CD4-positive, alpha-beta T cell treated with Interleukin-6 for 4 hours (primary cell): Measurements from ENCODE around the gene KLHL9.
"Not testable (repeated sequence)": the region's sequence is repeated elsewhere in the genome, so short reads cannot be mapped to it uniquely, and the experiment has no call there.

Source experiments
- DNase-seq: peaks from one replicate; pipeline ENCODE4 v3.0.0-alpha.2; 2020; ENCODE audit warnings: mixed read lengths

The KLHL9 gene, protein sequence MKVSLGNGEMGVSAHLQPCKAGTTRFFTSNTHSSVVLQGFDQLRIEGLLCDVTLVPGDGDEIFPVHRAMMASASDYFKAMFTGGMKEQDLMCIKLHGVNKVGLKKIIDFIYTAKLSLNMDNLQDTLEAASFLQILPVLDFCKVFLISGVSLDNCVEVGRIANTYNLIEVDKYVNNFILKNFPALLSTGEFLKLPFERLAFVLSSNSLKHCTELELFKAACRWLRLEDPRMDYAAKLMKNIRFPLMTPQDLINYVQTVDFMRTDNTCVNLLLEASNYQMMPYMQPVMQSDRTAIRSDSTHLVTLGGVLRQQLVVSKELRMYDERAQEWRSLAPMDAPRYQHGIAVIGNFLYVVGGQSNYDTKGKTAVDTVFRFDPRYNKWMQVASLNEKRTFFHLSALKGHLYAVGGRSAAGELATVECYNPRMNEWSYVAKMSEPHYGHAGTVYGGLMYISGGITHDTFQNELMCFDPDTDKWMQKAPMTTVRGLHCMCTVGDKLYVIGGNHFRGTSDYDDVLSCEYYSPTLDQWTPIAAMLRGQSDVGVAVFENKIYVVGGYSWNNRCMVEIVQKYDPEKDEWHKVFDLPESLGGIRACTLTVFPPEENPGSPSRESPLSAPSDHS

DNA sequence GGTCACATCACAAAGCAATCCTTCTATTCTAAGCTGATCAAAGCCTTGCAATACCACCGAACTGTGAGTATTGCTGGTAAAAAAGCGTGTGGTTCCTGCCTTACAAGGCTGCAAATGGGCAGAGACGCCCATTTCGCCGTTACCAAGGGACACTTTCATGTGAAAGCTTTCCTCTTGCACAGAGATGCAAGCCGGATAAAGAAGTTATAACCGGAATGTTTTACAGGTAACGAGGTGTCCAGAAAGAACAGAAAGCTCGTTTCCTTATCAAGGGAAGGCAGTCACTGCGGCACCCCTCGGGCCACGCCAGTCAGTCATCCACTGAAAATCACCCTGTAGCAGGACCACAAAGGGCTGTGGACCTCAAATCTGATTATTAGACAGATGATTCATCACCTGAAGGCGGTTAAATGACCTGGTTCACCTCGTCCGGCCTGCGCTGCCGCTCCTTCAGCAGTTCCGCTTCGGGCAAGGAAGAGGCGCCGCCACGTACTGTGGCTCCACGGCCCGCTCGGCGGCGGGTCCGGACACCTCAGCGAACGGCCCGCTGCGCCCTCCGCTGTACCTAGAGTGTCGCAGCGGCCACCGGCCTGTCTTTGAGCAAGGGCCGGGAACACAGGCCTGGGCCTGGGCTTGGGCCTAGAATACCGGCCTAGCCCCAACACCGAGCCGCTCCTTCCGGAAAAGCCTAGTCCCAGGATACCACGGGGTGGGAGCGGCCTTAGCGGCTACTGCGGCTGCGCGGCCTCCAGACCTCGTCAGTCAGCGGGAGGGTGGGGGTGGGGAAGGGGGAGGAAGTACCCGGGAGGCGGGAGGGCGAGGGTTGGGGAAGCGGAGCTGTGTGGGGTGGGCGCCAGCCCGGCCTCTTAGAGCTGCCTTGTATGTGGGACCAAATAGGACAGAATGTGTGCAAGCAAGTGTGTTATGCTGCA lies at the start of gene KLHL9:
TSS of gene KLHL9 (minus strand) at position 704 of the 932 bp plus-strand sequence. CDS start at position 159, 545 bp downstream.
- DNase-seq: peak; percentile 92

DNA sequence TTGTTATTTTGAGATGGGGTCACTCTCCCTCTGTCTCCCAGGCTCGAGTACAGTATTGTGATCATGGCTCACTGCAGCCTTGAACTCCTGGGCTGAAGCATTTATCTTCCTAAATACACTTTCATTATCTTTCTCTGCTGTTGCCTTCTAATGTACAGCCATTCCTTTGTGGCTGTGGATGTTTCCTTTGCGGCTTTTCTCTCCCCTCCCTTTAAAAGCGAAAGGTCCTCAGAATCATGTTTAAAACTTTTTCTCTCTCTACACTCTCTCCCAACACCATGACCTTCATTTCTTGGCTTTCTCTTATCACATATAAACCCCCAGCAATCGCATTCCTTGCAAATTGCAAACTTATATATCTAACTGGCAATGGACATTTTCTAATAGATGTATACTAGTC lies 48.4 kb upstream of the KLHL9 start:
- DNase-seq: no peak

DNA sequence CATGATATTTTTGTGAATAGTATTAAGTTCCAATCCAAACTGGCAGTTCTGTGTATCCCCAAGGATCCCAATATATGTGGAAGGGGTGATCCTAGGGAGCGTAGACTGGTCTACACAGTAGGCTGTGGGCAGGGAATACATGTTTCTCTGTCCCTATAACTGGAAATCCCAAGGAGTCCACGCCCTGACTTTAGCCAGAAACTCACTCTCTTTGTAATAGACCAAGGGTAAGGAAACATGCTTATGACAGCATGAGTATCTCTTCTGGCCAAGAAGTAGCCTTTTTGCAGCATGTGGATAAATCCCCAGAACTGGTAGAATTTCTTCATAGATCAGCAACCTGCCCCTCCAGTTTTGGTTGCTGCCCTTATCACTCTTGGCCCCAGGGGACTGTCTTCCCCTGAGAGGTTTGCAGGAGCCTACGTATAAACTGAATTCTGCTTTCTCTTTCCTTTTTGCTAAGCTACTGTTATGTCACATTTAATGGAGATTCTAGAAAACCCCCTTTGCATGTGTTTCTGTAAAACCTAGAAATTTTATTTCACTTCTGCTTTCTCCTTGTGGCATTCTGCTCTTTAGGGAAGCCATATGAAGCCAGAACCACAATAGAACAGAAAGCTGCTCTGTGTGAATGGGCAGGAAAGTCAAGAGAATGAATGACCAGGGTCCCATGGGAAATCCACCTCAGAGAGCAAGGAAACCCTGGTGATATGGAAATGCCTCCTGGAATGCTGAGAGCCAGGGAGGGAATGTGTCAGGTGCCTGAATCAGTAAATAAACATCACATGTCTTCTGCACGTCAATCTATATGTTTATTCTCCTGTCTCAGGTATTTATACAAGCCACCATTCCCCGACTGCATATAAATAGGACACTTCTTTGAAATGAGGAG lies 46.5 kb upstream of the KLHL9 start:
- no peak for DNase-seq

DNA sequence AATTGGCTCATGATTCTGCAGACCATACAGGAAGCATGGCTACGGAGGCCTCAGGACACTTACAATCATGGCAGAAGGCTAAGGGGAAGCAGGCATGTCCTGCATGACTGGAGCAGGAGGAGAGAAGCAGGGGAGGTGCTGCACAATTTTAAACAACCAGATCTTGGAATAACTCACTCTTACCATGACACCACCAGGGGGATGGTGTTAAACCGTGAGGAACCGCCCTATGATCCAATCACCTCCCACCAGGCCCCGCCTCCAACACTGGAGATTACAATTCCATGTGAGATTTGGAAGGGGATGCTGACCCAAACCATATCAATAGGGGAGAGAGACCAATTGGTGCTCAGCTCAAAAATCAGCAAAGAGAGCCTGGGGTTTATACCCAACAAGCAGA lies 36.3 kb upstream of the KLHL9 start:
- DNase-seq: not testable (repeated sequence)

DNA sequence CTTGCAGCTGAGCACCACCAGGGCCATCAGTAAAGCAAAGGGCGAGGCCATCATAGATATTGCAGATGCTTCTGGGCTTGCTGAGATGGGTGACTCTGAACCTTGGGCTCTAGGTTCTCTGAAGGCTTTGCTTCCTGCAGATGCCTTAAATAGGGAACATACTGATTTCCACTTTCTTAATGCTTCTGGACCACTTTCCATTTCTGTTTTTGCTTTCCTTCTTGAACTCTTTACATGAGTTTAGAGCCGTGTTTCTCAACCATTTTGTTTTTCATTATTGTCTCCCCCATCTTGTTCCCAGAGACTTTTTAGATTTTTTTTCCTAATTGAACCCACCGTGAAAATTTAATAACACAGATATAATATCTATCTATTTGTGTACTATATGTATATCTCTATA lies 32.8 kb upstream of the KLHL9 start, which contains the start of gene IFNA13:
TSS of gene IFNA13 (minus strand) at position 101 of the 400 bp plus-strand sequence. CDS start at position 54, 47 bp downstream.
- DNase-seq: no peak

DNA sequence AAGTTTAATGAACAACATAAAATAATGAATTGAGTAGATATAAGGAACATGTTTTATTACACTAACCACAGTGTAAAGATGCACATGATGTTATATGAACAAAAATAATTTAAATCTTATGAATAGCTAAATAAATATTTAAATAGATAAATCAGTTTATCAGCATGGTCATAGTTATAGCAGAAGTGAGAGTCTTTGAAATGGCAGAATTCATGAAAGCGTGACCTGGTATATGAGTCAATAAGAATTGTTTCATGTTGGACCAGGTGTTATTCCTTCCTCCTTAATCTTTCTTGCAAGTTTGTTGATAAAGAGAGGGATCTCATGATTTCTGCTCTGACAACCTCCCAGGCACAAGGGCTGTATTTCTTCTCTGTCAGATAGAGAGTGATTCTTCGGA lies 32.0 kb upstream of the KLHL9 start:
- DNase-seq: not testable (repeated sequence)

DNA sequence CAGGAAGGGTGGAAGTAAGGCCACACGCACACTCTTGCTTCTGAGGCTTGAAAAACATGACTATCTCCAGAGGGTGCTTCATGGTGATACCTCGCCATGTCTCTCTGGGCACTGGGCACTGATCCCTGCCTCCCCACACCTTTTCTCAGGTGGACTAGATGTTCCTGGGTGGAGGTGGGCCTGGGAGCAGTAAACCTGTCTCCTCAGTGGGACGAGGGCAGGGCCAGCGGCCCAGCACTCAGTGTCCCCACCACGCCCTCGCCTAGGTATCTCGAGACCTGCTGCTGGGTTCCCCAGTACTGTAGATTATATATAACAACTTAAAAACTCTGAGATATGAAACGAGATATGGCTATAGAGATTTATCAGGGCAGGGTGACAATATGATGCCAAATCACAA lies 27.1 kb upstream of the KLHL9 start:
- no peak for DNase-seq

DNA sequence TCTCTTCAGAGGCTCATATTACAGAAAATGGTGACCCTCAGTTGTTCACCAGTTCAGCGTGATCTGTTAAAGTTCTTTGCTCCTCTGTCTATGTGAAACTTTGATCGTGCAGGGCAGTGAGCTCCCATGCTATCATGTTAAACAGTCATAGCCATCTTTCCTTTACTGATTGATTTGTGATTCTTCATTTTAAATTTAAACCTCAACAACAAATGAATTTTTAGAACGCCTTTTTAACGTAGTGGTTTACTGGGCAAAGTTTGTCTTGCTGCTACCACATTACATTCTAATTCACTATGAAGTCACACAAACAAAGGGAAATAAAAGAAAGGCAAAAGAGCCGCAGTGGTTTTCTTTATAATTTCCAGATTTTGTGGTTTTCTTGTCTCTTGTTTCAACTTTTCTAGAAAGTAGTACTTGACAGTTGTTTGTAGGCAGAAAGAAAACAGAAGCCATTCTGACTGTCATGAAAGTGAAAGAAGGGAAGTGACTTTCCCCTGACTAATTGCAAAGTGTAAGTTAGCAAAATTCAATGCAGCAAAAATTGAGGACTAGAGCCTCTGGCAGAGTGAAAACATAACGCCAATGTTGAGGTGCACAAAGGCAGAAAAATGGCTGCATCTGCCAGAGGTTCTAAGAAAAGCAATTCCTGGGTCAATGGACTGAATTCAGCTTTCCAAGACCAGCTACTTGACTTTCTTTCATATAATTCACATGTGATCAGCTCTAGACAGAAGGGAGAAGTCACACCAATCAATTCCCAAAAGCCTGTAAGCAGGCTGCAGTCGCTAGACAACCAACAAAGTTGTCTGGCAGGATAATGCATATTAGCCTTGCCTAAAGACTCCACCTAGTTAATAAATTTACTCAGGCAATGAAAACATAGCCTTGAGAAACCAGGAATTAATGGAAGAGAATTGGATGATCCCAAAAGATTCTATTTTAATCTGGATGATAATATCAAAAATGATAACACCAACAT lies 22.6 kb upstream of the KLHL9 start:
- no peak for DNase-seq

DNA sequence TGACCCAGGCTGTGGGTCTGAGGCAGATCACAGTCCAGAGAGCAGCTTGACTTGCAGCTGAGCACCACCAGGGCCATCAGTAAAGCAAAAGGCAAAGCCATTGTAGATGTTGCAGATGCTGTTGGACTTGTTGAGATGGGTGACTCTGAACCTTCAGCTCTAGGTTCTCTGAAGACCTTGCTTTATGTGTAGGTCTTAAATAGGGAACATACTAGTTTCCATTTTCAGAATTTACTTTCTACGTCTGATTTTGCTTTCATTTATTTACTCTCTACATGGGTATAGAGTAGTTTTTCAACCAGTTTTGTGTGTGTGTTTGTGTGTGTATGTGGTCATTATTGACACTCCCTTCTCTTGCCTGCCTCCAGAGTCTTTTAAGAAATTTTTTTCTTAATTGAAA lies 15.6 kb upstream of the KLHL9 start, which contains the start of gene IFNA6:
TSS of gene IFNA6 (minus strand) at position 101 of the 400 bp plus-strand sequence. CDS start at position 101, 0 bp downstream.
- no peak for DNase-seq

DNA sequence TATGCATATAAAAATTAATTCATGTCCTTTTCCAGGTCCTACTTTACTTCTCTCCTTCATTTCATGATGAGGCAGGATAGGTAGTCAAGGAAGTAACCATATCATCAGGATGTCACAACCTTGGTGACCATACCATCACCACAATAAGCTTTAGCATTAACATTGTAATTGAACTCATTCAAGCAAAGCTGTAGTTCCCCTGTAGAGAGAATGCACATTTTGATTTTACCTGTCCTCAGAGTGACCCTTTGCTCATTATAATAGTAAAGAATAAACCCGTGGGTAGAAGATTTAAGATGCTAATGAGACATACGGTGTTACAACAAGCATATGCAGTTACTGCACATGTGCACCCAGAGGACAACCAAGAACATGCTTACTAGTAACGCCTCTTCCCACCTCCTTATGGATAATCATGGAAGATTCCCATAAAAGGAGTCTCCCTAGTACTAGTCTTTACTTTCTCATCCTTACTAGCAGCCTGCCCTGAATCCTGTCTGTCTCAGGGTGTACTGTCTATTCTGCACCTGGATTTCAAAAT lies 13.3 kb upstream of the KLHL9 start:
- no peak for DNase-seq

DNA sequence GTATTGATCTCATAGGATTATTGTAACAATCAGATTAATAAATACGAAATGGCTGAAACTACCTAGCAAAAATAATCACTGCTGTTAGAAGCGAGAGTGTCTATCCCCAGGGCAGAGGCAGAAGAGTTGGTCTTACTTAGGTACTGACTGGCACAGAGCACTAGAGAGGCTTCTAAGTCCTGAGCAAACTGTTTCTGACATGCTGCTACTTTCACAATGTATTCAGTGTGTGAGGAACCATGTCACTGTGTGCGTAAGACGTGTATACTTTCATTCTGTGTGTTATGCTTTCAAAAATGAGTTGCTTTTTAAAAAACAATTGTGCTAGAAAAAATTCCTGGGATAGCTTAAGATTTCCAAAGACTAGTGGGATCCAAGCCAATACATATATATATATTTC lies 5.5 kb upstream of the KLHL9 start:
- no peak for DNase-seq

DNA sequence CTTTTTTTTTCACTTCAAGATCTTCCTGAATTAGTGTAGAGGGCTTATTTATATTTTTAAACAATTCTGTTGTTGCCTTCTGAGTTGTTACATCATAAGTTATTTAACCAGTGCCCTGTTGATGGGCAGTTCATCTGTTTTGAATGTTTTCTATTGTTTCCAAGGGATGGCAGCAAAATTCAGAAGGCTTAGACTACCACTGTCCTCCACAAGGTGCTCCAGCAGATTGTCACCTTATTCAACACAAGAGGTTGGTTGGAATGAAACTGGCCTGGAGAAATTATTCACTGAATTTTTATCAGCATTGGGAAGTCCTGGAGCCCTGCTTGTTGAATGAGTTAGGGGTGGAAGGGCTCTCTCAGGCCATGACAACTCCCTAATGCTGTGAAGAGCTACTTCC lies 1.3 kb upstream of the KLHL9 start:
- DNase-seq: no peak

DNA sequence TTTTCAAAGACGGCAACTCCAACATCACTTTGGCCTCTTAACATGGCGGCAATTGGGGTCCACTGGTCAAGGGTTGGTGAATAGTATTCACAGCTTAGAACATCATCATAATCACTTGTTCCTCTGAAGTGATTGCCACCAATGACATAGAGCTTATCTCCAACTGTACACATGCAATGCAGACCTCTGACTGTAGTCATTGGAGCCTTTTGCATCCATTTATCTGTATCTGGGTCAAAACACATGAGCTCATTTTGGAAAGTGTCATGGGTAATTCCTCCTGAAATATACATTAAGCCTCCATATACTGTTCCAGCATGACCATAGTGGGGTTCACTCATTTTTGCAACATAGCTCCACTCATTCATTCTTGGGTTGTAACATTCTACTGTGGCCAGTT lies 2.0 kb downstream of the KLHL9 start:
- no peak for DNase-seq

DNA sequence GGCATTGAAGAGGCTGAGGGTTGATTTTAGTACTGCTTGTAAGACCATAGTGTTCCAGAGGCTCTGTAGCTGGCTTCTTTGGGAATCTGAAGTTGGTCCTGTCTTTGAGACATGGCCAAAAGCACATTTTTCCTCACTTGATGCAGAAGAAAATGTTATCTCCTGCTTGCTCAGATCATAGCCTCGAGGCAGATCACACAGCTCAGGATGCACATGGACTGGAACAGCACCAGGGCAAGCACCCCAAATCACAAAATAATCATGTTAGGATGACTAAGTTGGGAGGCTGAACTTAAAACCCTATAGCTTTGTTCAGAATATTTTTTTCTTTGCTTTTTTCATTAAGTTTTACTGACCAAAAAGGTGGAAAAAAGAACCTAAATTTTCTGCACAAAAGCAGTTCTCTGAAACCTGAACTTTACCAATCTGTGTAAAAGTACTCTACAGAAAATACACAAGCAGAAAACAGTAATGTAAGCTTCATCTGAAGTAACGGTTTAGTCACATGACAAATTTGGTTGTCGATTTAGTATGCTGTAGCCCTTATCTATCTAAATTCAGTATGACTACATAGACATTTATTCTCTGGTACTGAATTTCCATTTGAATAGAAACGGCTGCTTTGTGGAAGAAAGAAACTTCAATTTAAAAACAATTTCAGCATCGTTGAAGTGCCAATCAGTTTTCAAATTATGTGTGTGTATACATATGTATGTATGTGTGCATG lies 3.4 kb downstream of the KLHL9 start:
- DNase-seq: no peak

DNA sequence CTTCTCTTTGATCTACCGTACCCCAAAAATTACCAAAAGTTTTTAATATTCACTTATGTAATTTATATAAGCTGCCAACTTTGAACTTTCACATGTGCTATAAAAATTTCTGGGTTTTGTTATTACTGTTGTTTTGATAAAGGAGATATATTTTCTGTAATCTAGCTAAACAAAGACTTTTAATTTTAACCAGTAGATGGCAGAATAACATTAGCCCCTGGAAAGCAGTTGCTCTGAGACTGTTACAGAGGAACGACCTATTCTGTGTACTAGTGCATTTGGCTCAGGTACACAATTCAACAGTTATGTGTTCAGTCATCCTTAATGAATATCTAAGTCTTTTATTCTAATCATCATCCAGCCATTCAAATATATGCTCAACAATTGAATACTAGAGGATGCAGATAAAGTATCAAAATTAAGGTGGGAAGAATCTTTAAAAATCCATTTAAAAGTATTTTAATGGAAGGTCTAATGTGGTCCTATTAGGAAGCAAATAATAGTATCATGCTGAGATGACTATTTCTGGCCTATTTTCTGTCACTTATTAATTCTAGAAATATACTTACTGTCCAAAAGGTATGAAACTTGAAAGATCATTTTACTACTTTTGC lies 8.6 kb downstream of the KLHL9 start:
- DNase-seq: no peak

DNA sequence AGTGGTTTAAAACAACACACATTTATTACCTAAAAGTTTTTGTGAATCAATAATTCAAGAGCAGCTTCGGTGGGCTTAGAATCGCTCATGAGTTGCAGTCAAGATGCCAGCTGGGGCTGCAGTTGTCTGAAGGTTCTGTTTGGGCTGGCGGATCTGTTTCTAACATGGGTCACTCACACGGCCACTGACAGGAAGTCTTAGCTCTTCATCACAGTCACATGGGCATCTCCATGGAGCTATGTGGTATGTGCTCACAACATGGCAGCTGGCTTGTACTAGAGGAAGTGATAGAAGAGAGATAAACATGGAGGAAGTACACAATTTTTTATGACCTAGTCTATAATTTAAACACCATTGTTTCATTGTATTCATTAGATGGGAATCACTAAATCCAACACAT lies 11.2 kb downstream of the KLHL9 start:
- DNase-seq: no peak

DNA sequence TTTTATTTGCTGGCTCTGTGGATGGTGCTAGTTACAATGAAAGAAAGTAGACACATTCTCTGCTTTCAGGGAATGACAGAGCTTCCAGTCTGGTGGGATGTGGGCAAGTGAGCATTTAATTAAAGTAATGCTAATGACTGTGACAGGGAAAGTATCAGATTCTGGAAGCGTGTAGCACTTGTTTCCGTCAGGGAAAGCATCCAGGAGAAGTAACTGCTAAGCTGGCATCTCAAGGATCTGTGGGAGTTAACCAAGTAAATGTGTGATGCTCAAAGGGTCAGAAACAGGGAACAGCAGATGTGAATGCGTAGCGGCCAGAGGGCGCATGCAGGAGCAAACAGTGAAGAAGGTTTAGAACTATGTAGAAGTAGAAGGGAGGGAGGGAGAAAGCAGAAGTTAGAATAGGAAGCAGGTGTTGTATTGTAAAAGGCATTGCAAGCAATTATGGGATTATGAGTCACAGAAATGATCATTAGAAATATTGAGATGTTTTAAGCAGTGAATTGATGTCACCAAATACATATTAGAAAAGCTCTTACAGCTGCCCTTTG lies 12.2 kb downstream of the KLHL9 start:
- no peak for DNase-seq

DNA sequence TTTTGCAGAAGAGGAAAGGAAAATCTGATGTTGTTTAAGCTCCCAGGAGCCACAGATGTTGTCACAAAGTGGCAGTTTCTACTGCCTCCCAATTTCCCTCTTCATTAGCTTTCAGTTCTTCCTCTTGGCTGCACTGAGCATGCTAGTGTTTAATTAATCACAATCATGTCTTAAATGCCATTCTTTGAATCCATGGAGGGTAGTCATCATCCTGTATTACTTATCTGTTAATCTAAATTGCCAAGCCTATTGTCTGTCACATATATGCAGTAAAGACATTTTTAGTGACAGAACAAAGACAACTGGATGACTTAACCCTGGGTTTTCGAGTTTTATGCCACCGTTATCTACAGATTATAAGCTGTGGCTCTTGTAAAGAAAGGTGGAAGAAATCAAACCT lies 14.7 kb downstream of the KLHL9 start:
- DNase-seq: no peak
